Mucosa of descending colon (tissue), 3 donors: ENCODE measurements around the gene ARID1B. TPM values are rescaled to one million over a fixed set of nuclear protein-coding genes. Genes with fewer than 3 reads are reported as not detected.
A peak's percentile ranks its signal among the peaks of the same experiment; 100 is the strongest.

ENCODE experiments used
- ATAC-seq: fragments of 200-7000 bp; cut with Tn5 transposase; one replicate; pipeline ENCODE4 v1.9.1; 2020; ENCODE audit warnings: mild to moderate bottlenecking, moderate library complexity
- DNase-seq, 3 donors: peaks; one replicate each; pipeline ENCODE4 v3.0.0-alpha.2; 2020
- H3K36me3 ChIP-seq: fragments of 200-600 bp; one replicate; pipeline ENCODE4 v1.8.0; 2021; ENCODE audit warnings: low read depth, mild to moderate bottlenecking
- H3K4me1 ChIP-seq: fragments of 200-600 bp; one replicate; pipeline ENCODE4 v1.8.0; 2021; ENCODE audit warnings: low read depth, mild to moderate bottlenecking
- H3K4me3 ChIP-seq: fragments of 200-600 bp; one replicate; pipeline ENCODE4 v1.8.0; 2021; ENCODE audit warnings: mild to moderate bottlenecking
- H3K9me3 ChIP-seq: fragments of 200-600 bp; one replicate; pipeline ENCODE4 v1.8.0; 2021; ENCODE audit warnings: mild to moderate bottlenecking
- intact Hi-C, 2 donors: fragments of 100-400 bp; cut with DNase I in 1 of 2; cut with micrococcal nuclease in 1 of 2; formaldehyde crosslinking; loops; one replicate each; pipeline versions ENCODE4 v1.11.0 to v1.11.1; 2022; cut with DNase I, micrococcal nuclease
- total RNA-seq, 3 donors: library from RNA; stranded (reverse); fragmentation: NEBNext Ultra II Directional in 2 of 3; extraction: Animal tissue kit (Norgen Biotek cat#: 25700) in 2 of 3; gene quantifications; one replicate each; pipeline versions ENCODE4 v1.2.1 to v1.2.4, GENCODE V29; 2021 to 2023
- TF ChIP-seq, protein P1 (sequence below): fragments of 200-600 bp; IDR thresholded peaks from one replicate; pipeline ENCODE4 v1.8.0; 2022; ENCODE audit warnings: antibody characterized with exemption, mild to moderate bottlenecking
- donor health status: DM: no; HTN: no; CAD: no; lungs with moderate emphysema.
- donor health status: DM: no; HTN: no; CAD: no.
- donor health status: DM: no; HTN: yes; CAD: no.

Gene ARID1B
- total RNA-seq, 3 donors from 2014 or later: 71.8 to 102 (median 101) TPM

DNA sequence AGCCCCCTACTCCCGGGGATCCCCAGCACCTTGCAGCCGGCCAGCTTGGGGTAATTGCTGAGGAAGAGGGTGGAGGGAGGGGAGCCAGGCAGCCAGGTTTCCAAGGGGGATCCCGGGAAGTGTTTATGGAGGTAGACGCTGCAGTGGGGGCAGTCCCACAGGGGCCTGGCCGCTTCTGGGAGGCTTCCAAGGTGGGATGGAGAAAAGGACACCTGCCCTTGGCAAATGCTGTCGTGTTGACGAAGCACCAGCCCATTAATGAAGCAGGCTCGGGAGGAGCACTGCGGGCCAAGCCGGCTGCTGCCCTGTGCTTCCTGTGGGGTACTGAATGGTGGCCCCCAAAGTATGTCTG is 463.8 kb downstream of the ARID1B start:
- H3K4me1 ChIP-seq: peaks cover 36% of the 10 kb centered on the region
- intact Hi-C loops: no loop called here
- no peaks in the 10 kb centered on the region for H3K36me3 ChIP-seq
- H3K4me3 ChIP-seq: no peak overlapping the region
- DNase-seq: peak in 1 of 3 donors; percentile 59
- TF ChIP-seq, protein P1, sequence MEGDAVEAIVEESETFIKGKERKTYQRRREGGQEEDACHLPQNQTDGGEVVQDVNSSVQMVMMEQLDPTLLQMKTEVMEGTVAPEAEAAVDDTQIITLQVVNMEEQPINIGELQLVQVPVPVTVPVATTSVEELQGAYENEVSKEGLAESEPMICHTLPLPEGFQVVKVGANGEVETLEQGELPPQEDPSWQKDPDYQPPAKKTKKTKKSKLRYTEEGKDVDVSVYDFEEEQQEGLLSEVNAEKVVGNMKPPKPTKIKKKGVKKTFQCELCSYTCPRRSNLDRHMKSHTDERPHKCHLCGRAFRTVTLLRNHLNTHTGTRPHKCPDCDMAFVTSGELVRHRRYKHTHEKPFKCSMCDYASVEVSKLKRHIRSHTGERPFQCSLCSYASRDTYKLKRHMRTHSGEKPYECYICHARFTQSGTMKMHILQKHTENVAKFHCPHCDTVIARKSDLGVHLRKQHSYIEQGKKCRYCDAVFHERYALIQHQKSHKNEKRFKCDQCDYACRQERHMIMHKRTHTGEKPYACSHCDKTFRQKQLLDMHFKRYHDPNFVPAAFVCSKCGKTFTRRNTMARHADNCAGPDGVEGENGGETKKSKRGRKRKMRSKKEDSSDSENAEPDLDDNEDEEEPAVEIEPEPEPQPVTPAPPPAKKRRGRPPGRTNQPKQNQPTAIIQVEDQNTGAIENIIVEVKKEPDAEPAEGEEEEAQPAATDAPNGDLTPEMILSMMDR: no peak
- no peak for ATAC-seq
- H3K9me3 ChIP-seq: no peaks in the 10 kb centered on the region

DNA sequence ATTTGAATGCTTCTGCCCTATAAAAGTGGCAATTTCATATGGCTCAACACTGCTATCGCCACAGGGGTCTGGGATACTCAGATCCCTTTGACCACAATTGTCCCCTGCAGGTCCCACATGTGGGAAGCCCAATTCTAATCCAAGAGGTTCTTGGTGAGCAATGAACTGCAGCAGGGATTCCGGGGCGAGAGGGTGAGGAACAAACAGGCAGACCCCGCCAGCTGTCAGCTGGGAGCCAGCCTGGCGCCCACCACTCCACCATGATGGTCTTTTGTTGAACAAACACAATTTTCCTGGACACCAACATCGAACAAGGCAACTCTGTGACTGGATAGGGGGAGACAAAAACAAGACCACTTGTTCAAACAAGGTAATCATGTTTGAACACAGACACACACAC is 465.6 kb downstream of the ARID1B start:
- H3K4me1 ChIP-seq: peaks cover 30% of the 10 kb centered on the region
- intact Hi-C loops: no loop called here
- DNase-seq (no peak), ATAC-seq (no peak)
- TF ChIP-seq, protein P1: no peak
- no peaks in the 10 kb centered on the region for H3K9me3 ChIP-seq
- H3K36me3 ChIP-seq: no peaks in the 10 kb centered on the region
- no peak overlapping the region for H3K4me3 ChIP-seq

DNA sequence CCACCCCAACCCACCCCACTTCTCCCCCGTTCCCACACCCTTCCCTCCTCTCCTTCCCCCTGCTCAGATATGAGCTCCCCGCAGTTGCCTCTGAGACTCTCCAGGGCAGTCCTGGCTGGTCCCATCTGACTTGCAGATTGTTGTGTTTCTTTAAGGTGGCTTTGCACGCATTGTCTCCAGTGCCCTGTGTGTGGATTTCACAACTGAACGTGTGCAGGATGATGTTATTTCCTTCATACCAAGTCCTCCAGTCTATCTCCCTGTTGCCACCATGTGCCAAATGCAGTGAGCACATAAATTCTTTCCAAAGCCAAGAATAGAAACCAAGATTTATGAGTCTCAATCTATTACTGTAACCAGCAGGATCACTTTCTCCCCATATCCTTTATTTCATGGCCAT is 467.0 kb downstream of the ARID1B start:
- H3K4me3 ChIP-seq: no peak overlapping the region
- H3K36me3 ChIP-seq: no peaks in the 10 kb centered on the region
- no peak for DNase-seq
- peaks cover 30% of the 10 kb centered on the region for H3K4me1 ChIP-seq
- intact Hi-C loops: no loop called here
- TF ChIP-seq, protein P1: no peak
- no peak for ATAC-seq
- H3K9me3 ChIP-seq: peaks cover 2% of the 10 kb centered on the region

DNA sequence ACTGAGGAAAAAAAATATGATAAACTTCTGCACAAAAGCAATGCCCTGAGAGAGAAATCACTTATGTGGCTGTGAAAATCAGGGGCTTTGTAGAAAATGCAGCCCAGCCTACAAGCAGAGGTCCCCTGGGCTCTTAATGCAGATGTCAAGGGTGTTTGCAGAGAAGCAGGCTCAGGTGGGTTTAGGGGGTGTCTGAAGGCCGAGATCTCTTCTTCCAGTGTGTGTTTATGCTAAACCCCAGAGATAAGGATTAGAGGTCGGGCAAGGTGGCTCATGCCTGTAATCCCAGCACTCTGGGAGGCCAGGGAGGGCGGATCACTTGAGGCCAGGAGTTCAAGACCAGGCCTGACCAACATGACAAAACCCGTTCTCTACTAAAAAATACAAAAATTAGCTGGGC is 467.6 kb downstream of the ARID1B start:
- peaks cover 2% of the 10 kb centered on the region for H3K9me3 ChIP-seq
- H3K4me3 ChIP-seq: no peak overlapping the region
- TF ChIP-seq, protein P1: no peak
- ATAC-seq: no peak
- DNase-seq: no peak
- H3K4me1 ChIP-seq: peaks cover 24% of the 10 kb centered on the region
- intact Hi-C loops: no loop called here
- no peaks in the 10 kb centered on the region for H3K36me3 ChIP-seq

DNA sequence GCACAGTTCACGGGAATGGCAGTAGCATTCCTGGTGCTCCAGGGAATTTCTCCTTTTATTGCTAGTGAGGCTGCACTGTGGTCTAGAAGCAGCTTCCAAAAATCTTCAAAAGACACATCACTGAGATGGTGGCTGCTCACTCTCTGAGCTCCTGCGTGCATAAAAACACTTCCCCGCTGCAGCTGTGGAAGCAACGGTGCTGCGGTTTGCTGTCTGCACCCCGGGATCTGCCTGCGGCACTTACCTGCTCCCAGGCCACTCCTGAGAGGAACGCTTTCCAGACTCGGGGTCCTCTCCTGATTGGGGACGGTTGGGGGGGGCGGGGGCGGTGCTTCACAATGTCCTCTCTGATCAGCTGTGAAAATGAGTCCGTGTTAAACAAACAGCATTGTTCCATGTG is 468.3 kb downstream of the ARID1B start:
- intact Hi-C loops: no loop called here
- TF ChIP-seq, protein P1: no peak
- Histone ChIP-seq H3K4me1 (peaks cover 17% of the 10 kb centered on the region), H3K9me3 (peaks cover 2% of the 10 kb centered on the region), H3K36me3 (no peaks in the 10 kb centered on the region), H3K4me3 (no peak overlapping the region)
- DNase-seq (no peak), ATAC-seq (no peak)

DNA sequence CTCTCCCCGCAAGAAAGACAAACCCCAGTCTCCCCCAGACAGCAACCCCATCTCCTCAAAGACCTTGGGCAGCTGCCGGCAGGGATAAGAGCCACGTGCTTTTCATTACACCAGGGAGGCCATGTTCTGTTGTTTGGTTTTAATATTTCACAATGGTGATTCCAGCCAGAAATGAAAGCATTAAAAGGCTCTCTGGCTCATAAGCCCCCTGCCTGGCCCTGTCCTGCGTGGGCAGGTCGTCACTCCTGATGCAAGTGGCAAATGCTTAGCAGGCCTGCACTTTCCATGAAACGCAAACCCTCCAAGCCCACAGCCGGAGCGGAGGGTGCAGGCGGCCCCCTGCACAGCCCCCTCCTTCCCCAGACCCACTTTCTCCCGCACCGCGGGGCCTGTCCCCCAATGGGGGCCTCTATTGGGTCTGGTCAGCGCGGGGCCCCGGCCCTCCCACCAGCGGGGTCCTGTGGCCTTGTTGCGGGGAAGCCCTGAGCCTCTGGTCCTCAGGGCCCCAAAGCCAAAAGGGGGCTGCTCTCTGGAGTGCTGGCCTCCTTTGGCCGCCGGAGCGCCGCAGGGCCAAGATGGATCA is 469.0 kb downstream of the ARID1B start:
- TF ChIP-seq, protein P1: no peak
- ATAC-seq (no peak), DNase-seq (no peak)
- Histone ChIP-seq H3K36me3 (no peaks in the 10 kb centered on the region), H3K4me3 (no peak overlapping the region), H3K4me1 (peaks cover 10% of the 10 kb centered on the region), H3K9me3 (peaks cover 2% of the 10 kb centered on the region)
- intact Hi-C loops: no loop called here
